Measurements from ENCODE around the gene FBXL7. TPM values are rescaled to one million over a fixed set of nuclear protein-coding genes. Genes with fewer than 3 reads are reported as not detected.

The FBXL7 gene
- total and polyA plus RNA-seq, 2 experiments from 2014 or later, result 3.2 to 7.5 TPM

DNA sequence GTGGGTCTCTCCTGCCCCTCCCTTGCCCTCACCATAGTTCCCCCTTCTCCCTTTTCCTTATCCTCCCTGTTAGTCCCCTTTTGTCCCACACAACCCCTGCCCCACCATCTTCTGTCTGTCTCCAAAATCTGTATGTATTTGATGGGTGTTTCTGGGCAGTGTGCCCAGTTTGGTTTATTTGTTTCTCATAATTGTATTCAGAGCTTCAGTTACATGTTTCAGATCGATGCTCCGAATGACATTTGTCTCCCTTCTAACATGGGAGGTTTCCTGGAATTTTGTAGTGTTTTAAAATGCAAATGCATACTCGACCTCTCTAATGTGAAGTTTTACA is 22.2 kb downstream of the FBXL7 start:
- H3K4me2 ChIP-seq (ENCODE audit: unreplicated experiment), result no peak overlapping the region
- in situ Hi-C loops (cut with MboI), result no loop called here

DNA sequence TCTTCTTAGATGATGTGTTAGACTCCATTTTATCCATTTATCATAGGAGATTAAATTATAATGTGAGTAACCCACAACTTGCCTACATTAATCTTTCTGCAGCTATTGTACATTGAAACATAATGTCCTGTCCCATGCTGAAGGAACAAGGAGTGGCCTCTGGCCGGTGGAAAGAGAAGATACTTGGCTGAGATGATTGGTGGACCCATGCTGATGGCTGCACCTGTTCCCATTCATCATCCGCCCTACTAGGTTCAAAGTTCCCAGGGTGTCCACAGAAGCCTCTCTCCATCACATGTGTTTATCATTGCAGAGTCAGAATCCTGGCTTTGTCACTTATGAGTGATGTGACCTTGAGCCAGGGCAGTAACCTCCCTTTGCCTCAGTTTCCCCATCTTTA is 24.7 kb downstream of the FBXL7 start:
- Histone ChIP-seq H4K20me1 (ENCODE audit: insufficient read depth) (no peaks in the 10 kb centered on the region), H3K27me3 (replicated peaks; ENCODE audit: insufficient read depth) (no peaks in the 10 kb centered on the region), H3K79me2 (ENCODE audit: insufficient read depth) (peaks cover 90% of the 10 kb centered on the region), H3K27ac (no peak overlapping the region), H3K9me3 (ENCODE audit: low read depth) (no peaks in the 10 kb centered on the region), H3K9me2 (ENCODE audit: insufficient read depth) (no peaks in the 10 kb centered on the region), H3F3A (ENCODE audit: insufficient read depth) (no peaks in the 10 kb centered on the region), H3K9ac (no peak overlapping the region), H3K4me2 (ENCODE audit: unreplicated experiment) (no peak overlapping the region), H2AFZ (no peak overlapping the region), H3K4me3 (no peak overlapping the region), H3K36me3 (ENCODE audit: low read depth) (0 out of 2 replicates have a peak, but pooled peaks cover 3% of the 10 kb centered on the region), H3K4me1 (ENCODE audit: insufficient read depth) (no peaks in the 10 kb centered on the region)
- DNase-seq, result no peak
- 69 to 78% methylated on average over 2 of the region's 2 CpGs for WGBS, 2 experiments (ENCODE audit: low coverage in 1 of 2, low lambda C conversion rate in 2 of 2, missing lambda C conversion rate in 2 of 2)
- no peak for TF ChIP-seq EZH2 (IDR thresholded peaks at IDR 0.05; ENCODE audit: insufficient read depth, poor library complexity, severe bottlenecking)
- in situ Hi-C loops (cut with MboI), result no loop called here

More for the DNA sequence above, 22.2 kb downstream of the FBXL7 start:
- no peaks in the 10 kb centered on the region for H3K9me2 ChIP-seq (ENCODE audit: insufficient read depth)
- 73 to 77% methylated on average over 3 of the region's 3 CpGs for WGBS, 2 experiments (ENCODE audit: low coverage in 1 of 2, low lambda C conversion rate in 2 of 2, missing lambda C conversion rate in 2 of 2)
- peaks cover 91% of the 10 kb centered on the region for H3K79me2 ChIP-seq (ENCODE audit: insufficient read depth)
- H3K9ac ChIP-seq, result no peak overlapping the region
- no peak overlapping the region for H2AFZ ChIP-seq
- H3F3A ChIP-seq (ENCODE audit: insufficient read depth), result no peaks in the 10 kb centered on the region
- H3K4me3 ChIP-seq, result no peak overlapping the region
- no peak overlapping the region for H3K27ac ChIP-seq
- DNase-seq, result no peak
- no peaks in the 10 kb centered on the region for H3K27me3 ChIP-seq (replicated peaks; ENCODE audit: insufficient read depth)
- H3K9me3 ChIP-seq (ENCODE audit: low read depth), result no peaks in the 10 kb centered on the region
- H3K4me1 ChIP-seq (ENCODE audit: insufficient read depth), result no peaks in the 10 kb centered on the region
- no peaks in the 10 kb centered on the region for H4K20me1 ChIP-seq (ENCODE audit: insufficient read depth)
- TF ChIP-seq EZH2phosphoT487 (IDR thresholded peaks at IDR 0.05; ENCODE audit: insufficient read depth, low read depth), result no peak
- no peak for TF ChIP-seq EZH2 (IDR thresholded peaks at IDR 0.05; ENCODE audit: insufficient read depth, poor library complexity, severe bottlenecking)
- 0 out of 2 replicates have a peak, but pooled peaks cover 3% of the 10 kb centered on the region for H3K36me3 ChIP-seq (ENCODE audit: low read depth)

DNA sequence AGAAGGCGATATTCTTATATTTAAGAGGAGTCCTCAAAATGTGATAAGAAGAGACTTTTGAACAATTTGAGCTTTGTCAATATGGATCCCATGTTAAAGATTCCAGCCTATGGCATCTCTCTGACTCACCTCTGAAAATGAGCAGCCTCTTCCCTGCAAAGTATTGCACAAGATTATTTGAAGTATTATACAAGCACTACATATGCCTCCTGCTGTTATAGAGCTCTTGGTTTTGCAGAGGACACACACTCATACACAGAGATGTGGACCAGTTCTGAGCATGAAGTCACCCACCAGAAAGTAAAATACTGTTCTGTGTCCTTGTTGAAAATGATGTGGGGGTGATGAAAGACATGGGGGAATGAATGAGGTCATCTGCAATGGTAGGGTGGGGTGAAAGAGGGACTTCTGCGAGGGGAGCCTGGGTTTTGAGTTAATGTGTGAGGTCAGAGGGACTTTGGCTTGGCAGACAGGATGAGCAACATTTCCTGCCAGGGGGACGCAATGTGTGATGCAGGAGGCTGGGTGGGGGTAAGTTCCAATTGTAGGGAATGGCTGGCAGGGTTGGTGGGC is 25.8 kb downstream of the FBXL7 start:
- DNase-seq, result peak; percentile 63
- H3K9me2 ChIP-seq (ENCODE audit: insufficient read depth), result no peaks in the 10 kb centered on the region
- in situ Hi-C loops (cut with MboI), result no loop called here
- no peak overlapping the region for H3K9ac ChIP-seq
- H3K4me3 ChIP-seq, result no peak overlapping the region
- H3K79me2 ChIP-seq (ENCODE audit: insufficient read depth), result peaks cover 90% of the 10 kb centered on the region
- no peaks in the 10 kb centered on the region for H3F3A ChIP-seq (ENCODE audit: insufficient read depth)
- H3K27ac ChIP-seq, result no peak overlapping the region
- no peaks in the 10 kb centered on the region for H3K27me3 ChIP-seq (replicated peaks; ENCODE audit: insufficient read depth)
- TF ChIP-seq EZH2 (IDR thresholded peaks at IDR 0.05; ENCODE audit: insufficient read depth, poor library complexity, severe bottlenecking), result no peak
- no peak for TF ChIP-seq EZH2phosphoT487 (IDR thresholded peaks at IDR 0.05; ENCODE audit: insufficient read depth, low read depth)
- 73 to 84% methylated on average over 3 of the region's 3 CpGs for WGBS, 2 experiments (ENCODE audit: low coverage in 1 of 2, low lambda C conversion rate in 2 of 2, missing lambda C conversion rate in 2 of 2)
- no peaks in the 10 kb centered on the region for H3K4me1 ChIP-seq (ENCODE audit: insufficient read depth)
- no peaks in the 10 kb centered on the region for H3K9me3 ChIP-seq (ENCODE audit: low read depth)
- 0 out of 2 replicates have a peak, but pooled peaks cover 3% of the 10 kb centered on the region for H3K36me3 ChIP-seq (ENCODE audit: low read depth)
- H2AFZ ChIP-seq, result no peak overlapping the region
- H4K20me1 ChIP-seq (ENCODE audit: insufficient read depth), result no peaks in the 10 kb centered on the region; the same call in 1 of the 2 replicates
- H3K4me2 ChIP-seq (ENCODE audit: unreplicated experiment), result no peak overlapping the region

DNA sequence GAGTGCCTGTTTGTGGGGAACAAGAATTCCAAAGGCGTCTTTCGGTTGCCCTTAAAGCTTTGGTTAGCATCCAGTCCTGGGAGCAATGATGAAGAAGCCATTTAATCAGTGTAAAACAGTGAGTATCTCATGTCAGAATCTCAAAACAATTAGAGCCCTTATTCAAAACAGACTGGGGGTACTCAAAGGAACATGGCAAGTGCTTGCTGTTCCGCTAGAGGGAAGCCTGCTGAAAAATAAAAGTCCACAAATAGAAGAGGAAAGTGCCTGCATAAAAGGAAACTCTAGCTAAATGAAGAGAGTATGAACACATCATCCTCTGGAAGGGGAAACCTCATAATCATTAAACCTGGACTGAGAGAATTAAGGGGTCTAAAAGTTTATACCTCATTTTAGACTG is 26.4 kb downstream of the FBXL7 start:
- in situ Hi-C loops (cut with MboI), result no loop called here
- no peaks in the 10 kb centered on the region for H3K9me2 ChIP-seq (ENCODE audit: insufficient read depth)
- no peak overlapping the region for H3K27ac ChIP-seq
- no peaks in the 10 kb centered on the region for H3K9me3 ChIP-seq (ENCODE audit: low read depth)
- TF ChIP-seq EZH2 (IDR thresholded peaks at IDR 0.05; ENCODE audit: insufficient read depth, poor library complexity, severe bottlenecking) (no peak), EZH2phosphoT487 (IDR thresholded peaks at IDR 0.05; ENCODE audit: insufficient read depth, low read depth) (no peak)
- H3K9ac ChIP-seq, result no peak overlapping the region
- no peaks in the 10 kb centered on the region for H3K4me1 ChIP-seq (ENCODE audit: insufficient read depth)
- H3K36me3 ChIP-seq (ENCODE audit: low read depth), result 0 out of 2 replicates have a peak, but pooled peaks cover 3% of the 10 kb centered on the region
- no peak overlapping the region for H3K4me3 ChIP-seq
- H3K27me3 ChIP-seq (replicated peaks; ENCODE audit: insufficient read depth), result no peaks in the 10 kb centered on the region
- H3K4me2 ChIP-seq (ENCODE audit: unreplicated experiment), result no peak overlapping the region
- no peaks in the 10 kb centered on the region for H3F3A ChIP-seq (ENCODE audit: insufficient read depth)
- DNase-seq, result no peak
- H2AFZ ChIP-seq, result no peak overlapping the region
- peaks cover 90% of the 10 kb centered on the region for H3K79me2 ChIP-seq (ENCODE audit: insufficient read depth)
- H4K20me1 ChIP-seq (ENCODE audit: insufficient read depth), result no peaks in the 10 kb centered on the region; the same call in 1 of the 2 replicates
- 99% methylated on average over 3 of the region's 3 CpGs for WGBS, 2 experiments (ENCODE audit: low coverage in 1 of 2, low lambda C conversion rate in 2 of 2, missing lambda C conversion rate in 2 of 2)

Measured in GM23248 (cell line).